HepG2 (cell line): ENCODE results near the gene JAG1. TPM values are rescaled to one million over a fixed set of nuclear protein-coding genes. Genes with fewer than 3 reads are reported as not detected.

Experiments
- AKNA ChIP-seq: sonication (generic); formaldehyde crosslinking; IDR thresholded peaks from 2 replicates; pipeline ENCODE4 v1.4.0; 2020; ENCODE audit warnings: missing genetic modification reagents, borderline replicate concordance
- ATF7 ChIP-seq, 2 experiments: fragments of 450-650 bp in 1 of 2; sonication (generic) in 1 of 2; formaldehyde crosslinking in 1 of 2; IDR thresholded peaks; 2 replicates each; pipeline versions ENCODE4 v1.4.0 to v1.6.1; 2016 to 2020; ENCODE audit warnings: antibody characterized with exemption in 1 of 2, mild to moderate bottlenecking in 1 of 2, missing genetic modification reagents in 1 of 2
- ELF4 ChIP-seq: sonication (generic); formaldehyde crosslinking; IDR thresholded peaks from 2 replicates; pipeline ENCODE4 v1.5.0; 2020; ENCODE audit warnings: missing genetic modification reagents, mild to moderate bottlenecking, moderate library complexity, borderline replicate concordance
- ETS1 ChIP-seq: sonication (generic); formaldehyde crosslinking; IDR thresholded peaks from 2 replicates; pipeline ENCODE4 v1.4.0; 2020; ENCODE audit warnings: missing genetic modification reagents
- FOXP1 ChIP-seq, 2 experiments: fragments of 450-650 bp in 1 of 2; IDR thresholded peaks; 2 replicates each; pipeline ENCODE4 v1.6.1; 2017 to 2018; ENCODE audit warnings: antibody characterized with exemption in 1 of 2
- HCFC1 ChIP-seq: fragments of 150-350 bp; IDR thresholded peaks from 2 replicates; pipeline ENCODE4 v1.6.1; 2014; ENCODE audit warnings: low read depth, low read length
- KDM2A ChIP-seq: sonication (generic); formaldehyde crosslinking; IDR thresholded peaks from 2 replicates; pipeline ENCODE4 v1.4.0; 2020; ENCODE audit warnings: low read depth, missing genetic modification reagents, borderline replicate concordance
- RAD51 ChIP-seq: fragments of 450-650 bp; IDR thresholded peaks from 2 replicates; pipeline ENCODE4 v1.6.1; 2016; ENCODE audit warnings: borderline replicate concordance
- RNF219 ChIP-seq: sonication (generic); formaldehyde crosslinking; IDR thresholded peaks from 2 replicates; pipeline ENCODE4 v1.5.0; 2020; ENCODE audit warnings: mild to moderate bottlenecking, missing genetic modification reagents
- ZBTB10 ChIP-seq: sonication (generic); formaldehyde crosslinking; IDR thresholded peaks from 2 replicates; pipeline ENCODE4 v1.4.0; 2020; ENCODE audit warnings: missing genetic modification reagents, borderline replicate concordance
- ZNF253 ChIP-seq: sonication (generic); formaldehyde crosslinking; IDR thresholded peaks from 2 replicates; pipeline ENCODE4 v1.8.0; 2022; ENCODE audit warnings: mild to moderate bottlenecking, missing genetic modification reagents, borderline replicate concordance
- ZNF34 ChIP-seq: sonication (generic); formaldehyde crosslinking; IDR thresholded peaks from 2 replicates; pipeline ENCODE4 v1.4.0; 2020; ENCODE audit warnings: mild to moderate bottlenecking, missing genetic modification reagents, borderline replicate concordance
- ZNF556 ChIP-seq: sonication (generic); formaldehyde crosslinking; IDR thresholded peaks from 2 replicates; pipeline ENCODE4 v1.4.0; 2020; ENCODE audit warnings: mild to moderate bottlenecking, missing genetic modification reagents, borderline replicate concordance
- ZNF615 ChIP-seq: sonication (generic); formaldehyde crosslinking; IDR thresholded peaks from 2 replicates; pipeline ENCODE4 v1.5.0; 2020; ENCODE audit warnings: mild to moderate bottlenecking, missing genetic modification reagents, borderline replicate concordance
- ZNF619 ChIP-seq: sonication (generic); formaldehyde crosslinking; IDR thresholded peaks from 2 replicates; pipeline ENCODE4 v1.4.0; 2020; ENCODE audit warnings: mild to moderate bottlenecking, missing genetic modification reagents
- ZNF670 ChIP-seq: sonication (generic); formaldehyde crosslinking; IDR thresholded peaks from 2 replicates; pipeline ENCODE4 v1.8.0; 2022; ENCODE audit warnings: mild to moderate bottlenecking, missing genetic modification reagents, borderline replicate concordance
- ZNF776 ChIP-seq: sonication (generic); formaldehyde crosslinking; IDR thresholded peaks from 2 replicates; pipeline ENCODE4 v1.4.0; 2020; ENCODE audit warnings: mild to moderate bottlenecking, missing genetic modification reagents
- polyA plus RNA-seq, 8 experiments: library from polyadenylated mRNA; depleted of rRNA in 3 of 8; stranded (reverse) in 7 of 8; unstranded in 1 of 8; fragments of >200 nt; fragmentation: Illumina TruSeq in 4 of 8; extraction: Trizol in 4 of 8; gene quantifications; 2 replicates each; pipeline versions ENCODE4 v1.2.1 to v1.2.3, GENCODE V29; 2011 to 2016; ENCODE audit warnings: low read depth in 4 of 8, missing spikeins in 1 of 8, mixed read lengths in 1 of 8; ENCODE audit not compliant: insufficient read depth in 1 of 8
- total RNA-seq, 5 experiments: library from RNA; depleted of rRNA; stranded (reverse); fragments of >200 nt; fragmentation: Illumina TruSeq; extraction: Trizol; gene quantifications; 2 replicates each; pipeline ENCODE4 v1.2.3, GENCODE V29; 2016; ENCODE audit warnings: low read depth in 1 of 5

Gene JAG1
- total and polyA plus RNA-seq, 2 of the 13 experiments (the other 11 are each of a cell fraction or from before 2014, with no cell fraction given), result 47.1 to 56.3 TPM

GRCh38 chr20:10672624-10673127 is 1.1 kb downstream of the JAG1 start (continued):
- no peak for TF ChIP-seq ZBTB10 (CRISPR knock-in tag)
- peak; percentile 73; the same call in 1 of the 2 replicates for TF ChIP-seq ZNF670 (CRISPR knock-in tag)
- TF ChIP-seq ZNF556 (CRISPR knock-in tag), result peak; percentile 7; the same call in 1 of the 2 replicates
- 0 out of 2 replicates have a peak, but pooled peaks have one; percentile 78 for TF ChIP-seq AKNA (CRISPR knock-in tag)
- TF ChIP-seq KDM2A (CRISPR knock-in tag), result peak; percentile 74
- no peak; the same call in 1 of the 2 replicates for TF ChIP-seq HCFC1
- TF ChIP-seq ETS1 (CRISPR knock-in tag), result no peak; the same call in 1 of the 2 replicates
- no peak for TF ChIP-seq FOXP1 (IDR thresholded peaks at IDR 0.05)
- TF ChIP-seq FOXP1 (CRISPR knock-in tag; IDR thresholded peaks at IDR 0.05), result no peak
- peak; percentile 32; the same call in 1 of the 2 replicates for TF ChIP-seq ZNF615
- 0 out of 2 replicates have a peak, but pooled peaks have one; percentile 46 for TF ChIP-seq ZNF253 (CRISPR knock-in tag)
- TF ChIP-seq RNF219, result 0 out of 2 replicates have a peak, but pooled peaks have one; percentile 33
- no peak for TF ChIP-seq ZNF776
- TF ChIP-seq ZNF34 (CRISPR knock-in tag), result no peak
- no peak for TF ChIP-seq RAD51
- TF ChIP-seq ATF7 (IDR thresholded peaks at IDR 0.05), result no peak
- peak; percentile 20; the same call in 1 of the 2 replicates for TF ChIP-seq ATF7 (CRISPR knock-in tag; IDR thresholded peaks at IDR 0.05)
- no peak for TF ChIP-seq ZNF619 (CRISPR knock-in tag)
- TF ChIP-seq ELF4 (CRISPR knock-in tag), result no peak
